Testis (tissue), 5 donors: ENCODE data around the gene EIF2B4. TPM values are rescaled to one million over a fixed set of nuclear protein-coding genes. Genes with fewer than 3 reads are reported as not detected.

Experiments used
- DNase-seq: peaks from one replicate; pipeline ENCODE4 v3.0.0-alpha.2; 2019
- H3K27ac ChIP-seq, 2 donors: fragments of 200-600 bp; sonication (generic); one replicate each; pipeline ENCODE4 v1.5.1; 2019
- H3K27me3 ChIP-seq: fragments of 200-600 bp; sonication (generic); one replicate; pipeline ENCODE4 v1.5.1; 2019
- H3K36me3 ChIP-seq: fragments of 200-600 bp; sonication (generic); one replicate; pipeline ENCODE4 v1.5.1; 2017; ENCODE audit warnings: low read depth; ENCODE audit errors: missing control alignments
- H3K4me1 ChIP-seq: fragments of 200-600 bp; sonication (generic); one replicate; pipeline ENCODE4 v1.5.1; 2019
- H3K4me3 ChIP-seq, 2 donors: fragments of 200-600 bp; sonication (generic); one replicate each; pipeline ENCODE4 v1.5.1; 2017 to 2019
- H3K9me3 ChIP-seq: fragments of 200-600 bp; sonication (generic); one replicate; pipeline ENCODE4 v1.5.1; 2017
- POLR2A ChIP-seq: fragments of 450-650 bp; IDR thresholded peaks from one replicate; pipeline ENCODE4 v1.6.1; 2017; ENCODE audit warnings: antibody characterized with exemption, mild to moderate bottlenecking, moderate library complexity
- WGBS, 2 donors: methylation state at CpG; one replicate each; pipeline ENCODE4 v1.1.5; 2018; 5-methylcytosine and 5-hydroxymethylcytosine counted together
- intact Hi-C: fragments of 100-400 bp; cut with DNase I; formaldehyde crosslinking; loops from one replicate; pipeline ENCODE4 v1.15.1; 2023; ENCODE audit warnings: low total_unique reads
- long read RNA-seq, 2 donors: transcript quantifications; one replicate each; lab custom pipeline, GENCODE V29; 2026
- polyA plus RNA-seq: library from polyadenylated mRNA; stranded (reverse); fragments of 350-450 nt; fragmentation: Illumina TruSeq; extraction: RNeasy Lipid Tissue Mini Kit (QIAGEN cat#74804); gene quantifications from one replicate; pipeline ENCODE4 v1.2.3, GENCODE V29; 2014; ENCODE audit warnings: low read depth, low replicate concordance; ENCODE audit not compliant: insufficient read depth
- total RNA-seq, 2 donors: library from RNA; depleted of rRNA; stranded (reverse); fragments of >200 nt; gene quantifications; one replicate each; pipeline ENCODE4 v1.2.3, GENCODE V29; 2016
- TF ChIP-seq, protein P1 (sequence below), 3 experiments: fragments of 450-650 bp in 2 of 3; fragments of 200-600 bp in 1 of 3; sonication (generic) in 1 of 3; IDR thresholded peaks; one replicate each; pipeline ENCODE4 v1.5.1; 2016 to 2019; ENCODE audit warnings: antibody characterized with exemption in 3 of 3, mild to moderate bottlenecking in 2 of 3, moderate library complexity in 1 of 3

The EIF2B4 gene
- 10 to 100 TPM; 59.4 to 67.7 TPM for total RNA-seq
- polyA plus RNA-seq: 111 TPM
- long read RNA-seq, donor 1, transcript EIF2B4-209 (2 exons, 607 nt): major isoform, 8 of 16 reads
- long read RNA-seq, donor 1, partial matches to known transcripts: 0 of 16 reads
- long read RNA-seq, donor 1, other reads (novel, unspliced or antisense): 0 of 16 reads
- long read RNA-seq, donor 2, transcript EIF2B4-209 (2 exons, 607 nt): major isoform, 7 of 17 reads
- long read RNA-seq, donor 2, partial matches to known transcripts: 0 of 17 reads
- long read RNA-seq, donor 2, other reads (novel, unspliced or antisense): 0 of 17 reads

DNA sequence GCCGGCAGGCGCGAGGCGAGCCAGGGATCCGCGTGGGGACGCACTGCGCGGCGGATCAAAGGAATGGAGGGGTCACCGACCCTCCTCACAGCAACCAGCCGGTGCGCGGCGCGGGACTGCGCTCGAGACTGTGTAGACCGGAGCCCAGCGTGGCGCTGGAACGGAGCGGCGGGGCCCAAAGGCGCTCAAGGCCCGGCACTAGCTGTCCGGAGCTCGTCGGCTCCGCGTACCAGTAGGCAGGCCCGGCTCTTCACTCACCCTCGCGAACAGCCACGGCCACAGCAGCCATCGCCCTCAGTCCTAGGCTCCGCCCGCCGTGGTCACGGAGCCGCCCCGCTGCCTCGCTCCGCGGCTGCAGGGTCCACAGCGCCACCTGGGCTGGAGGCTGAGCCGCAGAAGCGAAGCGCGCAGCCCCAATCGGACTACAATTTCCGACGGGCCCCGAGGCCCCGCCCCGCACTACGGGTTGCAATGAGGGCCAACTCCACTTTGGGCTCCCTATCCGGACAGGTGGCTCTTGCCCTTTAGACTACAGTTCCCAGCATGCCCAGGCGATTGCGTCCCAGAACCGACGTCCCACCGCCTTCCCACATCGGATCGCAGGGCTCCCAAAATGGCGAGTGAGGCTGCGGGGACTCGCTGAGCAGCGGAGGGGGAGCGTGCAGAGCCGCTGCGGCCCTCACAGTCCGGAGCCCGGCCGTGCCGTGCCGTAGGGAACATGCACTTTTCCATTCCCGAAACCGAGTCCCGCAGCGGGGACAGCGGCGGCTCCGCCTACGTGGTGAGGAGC is at the start of gene EIF2B4, which contains the start of gene SNX17:
TSS of gene EIF2B4 (minus strand) at position 313 of the 790 bp plus-strand sequence. CDS start at position 289, 24 bp downstream.
TSS of gene SNX17 (plus strand) at position 591 of the 790 bp plus-strand sequence. CDS start at position 719, 128 bp downstream.
- intact Hi-C loops: no loop called here
- Histone ChIP-seq H3K4me3 (peak within 1 kb of the TSS; percentile 86 to 87), H3K36me3 (no peaks in the 10 kb centered on the region), H3K27ac (peak within 1 kb of the TSS; percentile 71 to 92), H3K27me3 (no peaks in the 10 kb centered on the region), H3K9me3 (no peaks in the 10 kb centered on the region), H3K4me1 (peaks cover 23% of the 10 kb centered on the region)
- peak; percentile 99 for DNase-seq
- WGBS, 2 donors: 0% methylated on average over 85 of the region's 85 CpGs; no CpG with 5 or more reads in 1 of the 2 donors
- peak; percentile 14 for TF ChIP-seq POLR2A
- TF ChIP-seq, protein P1, sequence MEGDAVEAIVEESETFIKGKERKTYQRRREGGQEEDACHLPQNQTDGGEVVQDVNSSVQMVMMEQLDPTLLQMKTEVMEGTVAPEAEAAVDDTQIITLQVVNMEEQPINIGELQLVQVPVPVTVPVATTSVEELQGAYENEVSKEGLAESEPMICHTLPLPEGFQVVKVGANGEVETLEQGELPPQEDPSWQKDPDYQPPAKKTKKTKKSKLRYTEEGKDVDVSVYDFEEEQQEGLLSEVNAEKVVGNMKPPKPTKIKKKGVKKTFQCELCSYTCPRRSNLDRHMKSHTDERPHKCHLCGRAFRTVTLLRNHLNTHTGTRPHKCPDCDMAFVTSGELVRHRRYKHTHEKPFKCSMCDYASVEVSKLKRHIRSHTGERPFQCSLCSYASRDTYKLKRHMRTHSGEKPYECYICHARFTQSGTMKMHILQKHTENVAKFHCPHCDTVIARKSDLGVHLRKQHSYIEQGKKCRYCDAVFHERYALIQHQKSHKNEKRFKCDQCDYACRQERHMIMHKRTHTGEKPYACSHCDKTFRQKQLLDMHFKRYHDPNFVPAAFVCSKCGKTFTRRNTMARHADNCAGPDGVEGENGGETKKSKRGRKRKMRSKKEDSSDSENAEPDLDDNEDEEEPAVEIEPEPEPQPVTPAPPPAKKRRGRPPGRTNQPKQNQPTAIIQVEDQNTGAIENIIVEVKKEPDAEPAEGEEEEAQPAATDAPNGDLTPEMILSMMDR (IDR thresholded peaks at IDR 0.05): peak; percentile 57 to 77 (median 69)

DNA sequence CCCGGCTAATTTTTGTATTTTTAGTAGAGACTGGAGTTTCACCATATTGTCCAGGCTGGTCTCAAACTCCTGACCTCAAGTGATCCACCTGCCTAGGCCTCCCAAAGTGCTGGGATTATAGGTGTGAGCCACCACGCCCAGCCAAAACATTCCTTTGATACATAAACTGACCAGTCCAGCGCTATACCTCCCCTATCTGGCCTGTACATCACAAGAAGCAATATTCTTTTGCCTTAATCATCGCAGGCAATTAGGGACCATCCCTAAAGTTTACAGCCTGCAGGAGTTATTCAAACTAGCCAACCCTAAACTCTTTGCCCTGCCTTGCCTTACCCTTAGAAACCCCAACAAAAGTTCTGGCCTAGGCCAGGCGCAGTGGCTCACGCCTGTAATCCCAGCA is 46.0 kb upstream of the EIF2B4 start:
- Histone ChIP-seq H3K36me3 (no peaks in the 10 kb centered on the region), H3K4me3 (no peak overlapping the region), H3K9me3 (no peaks in the 10 kb centered on the region), H3K27ac (no peak overlapping the region), H3K4me1 (no peaks in the 10 kb centered on the region), H3K27me3 (no peaks in the 10 kb centered on the region)
- DNase-seq: no peak
- intact Hi-C loops: no loop called here
- 93 to 96% methylated on average over 6 of the region's 6 CpGs for WGBS, 2 donors
- no peak for TF ChIP-seq POLR2A
- TF ChIP-seq, protein P1 (IDR thresholded peaks at IDR 0.05): no peak

GRCh38 chr2:27412419-27413152 is 42.4 kb upstream of the EIF2B4 start:
- Histone ChIP-seq H3K4me3 (no peak overlapping the region), H3K27ac (no peak overlapping the region), H3K9me3 (no peaks in the 10 kb centered on the region), H3K27me3 (no peaks in the 10 kb centered on the region), H3K4me1 (peaks cover 10% of the 10 kb centered on the region), H3K36me3 (no peaks in the 10 kb centered on the region)
- no peak for TF ChIP-seq POLR2A
- TF ChIP-seq, protein P1 (IDR thresholded peaks at IDR 0.05): no peak
- 85 to 86% methylated on average over 9 of the region's 9 CpGs for WGBS, 2 donors
- intact Hi-C loops: no loop called here
- DNase-seq: no peak

GRCh38 chr2:27409321-27410073 is 39.4 kb upstream of the EIF2B4 start, which contains the start of gene PPM1G:
TSS of gene PPM1G (minus strand) at chr2:27409591. CDS start at chr2:27409422, 169 bp downstream.
- peak within 1 kb of the TSS; percentile 78 to 82 for H3K27ac ChIP-seq
- no peaks in the 10 kb centered on the region for H3K9me3 ChIP-seq
- TF ChIP-seq, protein P1 (IDR thresholded peaks at IDR 0.05): no peak
- no peak for TF ChIP-seq POLR2A
- 0 to 1% methylated on average over 31 to 70 of the region's 82 CpGs for WGBS, 2 donors
- intact Hi-C loops: no loop called here
- no peaks in the 10 kb centered on the region for H3K36me3 ChIP-seq
- H3K4me3 ChIP-seq: peak within 1 kb of the TSS; percentile 87 to 91
- peaks cover 11% of the 10 kb centered on the region for H3K4me1 ChIP-seq
- peak; percentile 96 for DNase-seq
- H3K27me3 ChIP-seq: no peaks in the 10 kb centered on the region
